SKM-1 treated with dmso at 0.1 percent for 144 hours (cell line): ENCODE data around the gene C2orf92.
"Not testable (repeated sequence)": the region's sequence is repeated elsewhere in the genome, so short reads cannot be mapped to it uniquely, and the experiment has no call there.

Source experiments
- DNase-seq: peaks from one replicate; lab custom pipeline; 2025; ENCODE audit not compliant: unreplicated experiment; lab: John Stamatoyannopoulos, UW

Gene C2orf92

DNA sequence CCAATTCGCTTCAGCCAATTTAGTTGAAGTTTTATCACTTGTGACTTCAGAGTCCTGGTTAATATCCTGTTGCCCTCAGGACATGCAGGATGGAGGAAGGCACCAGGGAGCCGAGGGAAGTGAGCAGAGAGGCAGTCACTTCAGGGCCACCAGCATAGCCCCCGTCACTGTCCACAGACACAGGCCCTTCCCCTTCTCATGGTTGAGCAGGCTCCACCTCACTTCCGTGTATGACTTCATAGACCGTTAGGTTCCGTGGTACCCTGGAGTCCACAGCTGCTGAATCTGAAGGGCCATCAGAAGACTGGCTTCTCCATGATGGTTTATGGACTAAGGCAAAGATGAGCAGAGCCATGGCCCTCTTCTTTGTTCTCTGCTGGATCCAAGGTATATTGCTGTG is at the start of gene C2orf92:
TSS of gene C2orf92 (plus strand) at position 266 of the 400 bp plus-strand sequence. CDS start at position 342, 76 bp downstream.
- no peak for DNase-seq

DNA sequence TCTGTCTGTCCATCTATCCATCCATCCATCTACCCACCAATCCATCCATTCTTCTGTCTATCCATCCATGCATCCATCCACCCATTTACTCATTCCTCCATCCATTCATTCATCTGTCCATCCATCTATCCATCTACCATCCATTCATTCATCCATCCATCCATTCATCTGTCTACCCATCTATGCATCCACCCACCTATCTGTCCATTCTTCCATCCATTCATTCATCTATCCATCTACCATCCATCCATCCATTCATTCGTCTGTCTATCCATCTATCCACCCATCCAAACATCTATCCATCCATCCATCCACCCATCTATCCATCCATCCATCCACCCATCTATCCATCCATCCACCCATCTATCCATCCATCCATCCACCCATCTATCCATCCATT is 49.0 kb upstream of the C2orf92 start:
- not testable (repeated sequence) for DNase-seq

DNA sequence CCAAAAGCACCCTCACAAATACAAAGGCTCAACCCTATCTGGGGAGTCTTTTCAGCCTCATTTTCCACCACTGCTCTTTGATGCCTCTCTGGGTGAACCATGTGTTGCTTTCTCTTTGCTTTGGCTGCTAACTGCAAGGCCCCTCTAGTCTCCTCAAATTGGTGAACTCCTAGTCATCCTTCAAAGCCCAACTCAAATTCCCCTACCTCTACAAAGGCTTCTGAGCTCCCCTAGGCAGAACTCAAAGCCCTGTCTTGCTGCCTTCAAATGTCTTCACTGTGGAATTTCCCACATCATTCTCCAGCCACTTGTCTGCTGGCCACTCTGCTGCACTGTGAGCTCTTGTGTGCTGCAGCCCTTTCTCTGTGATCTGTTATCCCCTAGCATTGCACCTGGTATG is 46.5 kb upstream of the C2orf92 start:
- not testable (repeated sequence) for DNase-seq

GRCh38 chr2:97625354-97626048 is 44.0 kb upstream of the C2orf92 start:
- not testable (repeated sequence) for DNase-seq

DNA sequence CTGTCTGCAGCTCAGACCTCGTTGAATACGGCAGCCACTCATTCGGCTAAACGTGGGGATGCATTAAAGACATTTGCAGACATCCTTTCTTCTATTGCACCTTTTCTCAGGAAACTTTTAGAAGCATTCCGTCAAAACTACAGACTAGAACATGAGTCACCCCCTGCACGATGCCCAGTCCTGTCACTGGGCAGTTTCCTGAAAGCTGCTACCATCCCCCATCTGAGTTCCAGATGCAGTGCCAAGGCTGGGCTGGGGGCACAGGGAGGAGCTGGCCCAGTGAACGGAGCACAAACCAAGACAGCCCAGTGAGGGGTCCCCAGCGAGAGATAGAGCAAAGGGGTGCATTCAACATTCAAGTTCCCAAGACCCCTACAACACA is 43.5 kb upstream of the C2orf92 start:
- not testable (repeated sequence) for DNase-seq

DNA sequence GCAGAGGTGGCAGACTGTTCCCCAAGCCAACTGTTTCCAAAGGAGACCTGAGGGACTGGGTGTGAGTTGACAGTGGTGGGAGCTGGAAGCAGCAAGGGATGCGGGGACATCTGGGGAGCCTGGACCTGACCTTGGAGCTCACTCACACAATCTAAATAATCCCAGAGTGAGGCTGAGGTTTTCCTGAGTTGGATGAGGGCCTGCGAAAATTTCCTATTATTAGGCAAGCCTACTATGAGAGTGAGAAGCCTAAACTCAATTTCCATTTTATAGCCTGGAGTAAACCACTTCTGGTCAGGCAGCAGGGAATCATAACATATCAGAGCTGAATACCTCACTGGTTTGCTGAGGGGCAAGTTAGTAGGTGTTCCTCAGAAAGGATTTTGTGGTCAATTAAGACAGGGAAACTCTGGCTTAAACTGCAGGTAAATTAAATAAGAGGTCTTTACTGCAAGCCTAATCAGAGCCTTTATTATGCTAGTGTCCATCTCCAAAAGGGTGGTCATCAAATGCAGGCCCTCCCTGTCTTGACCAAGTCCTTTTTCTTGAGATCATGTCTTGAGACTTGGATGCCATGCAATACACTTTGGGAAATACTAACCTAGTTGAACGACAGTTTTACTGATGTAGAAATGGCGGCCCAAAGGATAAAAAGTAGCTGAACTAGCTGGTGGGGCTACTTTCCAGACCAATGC is 25.3 kb upstream of the C2orf92 start:
- DNase-seq, result no peak

GRCh38 chr2:97645112-97645694 is 24.3 kb upstream of the C2orf92 start:
- peak; percentile 38 for DNase-seq

DNA sequence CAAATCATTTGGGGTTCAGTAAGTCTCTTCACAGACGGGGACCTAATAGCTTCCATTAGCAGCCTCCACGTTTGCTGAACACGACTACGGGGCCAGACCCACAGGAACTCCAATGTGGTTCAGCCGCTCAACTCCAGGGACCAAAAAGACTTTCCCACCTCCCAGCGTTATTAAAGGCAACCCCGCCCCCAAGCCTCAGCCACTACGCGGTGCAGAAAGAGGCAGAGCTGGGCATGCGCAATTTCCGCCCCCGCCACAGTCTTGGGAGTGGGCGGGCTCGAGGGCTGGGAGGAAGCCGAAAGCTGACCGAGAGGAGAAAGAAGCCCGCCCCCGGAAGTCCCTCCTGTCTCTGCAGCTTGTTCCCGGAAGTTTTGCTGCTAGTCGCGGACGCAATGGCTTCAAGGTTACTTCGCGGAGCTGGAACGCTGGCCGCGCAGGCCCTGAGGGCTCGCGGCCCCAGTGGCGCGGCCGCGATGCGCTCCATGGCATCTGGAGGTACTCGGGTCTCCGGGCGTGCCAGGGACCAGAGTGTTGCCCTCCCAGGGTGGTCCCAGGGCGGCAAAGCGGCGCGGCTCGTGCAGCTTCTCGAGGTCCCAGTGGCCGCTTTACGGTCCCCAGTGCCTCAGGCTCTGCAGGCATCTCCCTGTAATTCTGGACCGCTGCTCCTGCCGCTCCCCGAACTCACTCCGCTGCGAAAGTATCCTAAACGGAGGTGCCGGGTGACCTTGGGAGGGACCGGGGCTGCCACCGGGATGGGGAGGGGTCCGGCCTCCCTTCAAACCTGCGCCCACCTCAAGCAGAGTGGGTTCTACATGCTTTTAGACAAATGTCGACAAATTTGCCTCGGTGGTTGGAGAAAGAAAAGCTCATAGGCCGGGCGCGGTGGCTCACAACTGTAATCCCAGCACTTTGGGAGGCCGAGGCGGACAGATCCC is 23.6 kb upstream of the C2orf92 start, which contains the start of gene COX5B:
TSS of gene COX5B (plus strand) at position 368 of the 935 bp plus-strand sequence. CDS start at position 393, 25 bp downstream.
- peak; percentile 98 for DNase-seq

GRCh38 chr2:97646977-97647376 is 22.5 kb upstream of the C2orf92 start:
- DNase-seq, result no peak

DNA sequence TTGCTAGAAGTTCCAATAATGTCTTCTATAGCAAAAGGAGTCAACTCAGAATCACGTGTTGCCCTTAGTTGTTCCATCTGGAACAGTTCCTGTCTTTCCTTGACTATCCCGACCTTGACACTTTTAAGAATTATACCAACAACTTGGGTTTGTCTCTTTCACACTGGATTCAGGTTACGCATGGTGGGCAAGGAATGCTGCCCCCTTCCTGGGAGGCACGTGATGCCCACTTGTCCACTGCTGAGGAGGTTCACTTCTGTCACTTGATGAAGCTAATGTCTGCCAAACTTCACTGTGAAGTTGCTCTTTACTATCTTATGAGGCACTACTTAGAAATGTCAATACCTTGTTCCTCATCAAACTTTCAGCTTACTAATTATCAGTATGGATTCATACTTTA is 18.4 kb upstream of the C2orf92 start:
- no peak for DNase-seq

DNA sequence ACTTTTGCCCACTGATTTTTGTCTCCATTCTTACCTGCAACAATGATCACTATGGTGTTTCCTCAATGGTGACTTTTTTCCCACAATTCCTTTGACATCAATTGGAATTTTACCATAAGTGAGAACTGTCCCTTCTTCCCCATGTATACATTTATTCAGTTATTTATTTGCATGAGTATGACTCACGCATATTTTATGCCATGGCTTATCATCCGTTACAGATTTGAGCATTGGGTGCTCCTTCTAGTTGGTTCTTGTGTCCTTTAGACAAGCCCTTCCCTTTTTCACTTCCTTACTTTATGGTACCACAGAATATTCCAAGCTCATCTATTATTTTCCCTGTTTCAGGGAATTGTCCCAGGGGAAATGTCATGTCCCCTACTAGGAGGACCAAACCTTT is 16.0 kb upstream of the C2orf92 start:
- DNase-seq, result no peak

DNA sequence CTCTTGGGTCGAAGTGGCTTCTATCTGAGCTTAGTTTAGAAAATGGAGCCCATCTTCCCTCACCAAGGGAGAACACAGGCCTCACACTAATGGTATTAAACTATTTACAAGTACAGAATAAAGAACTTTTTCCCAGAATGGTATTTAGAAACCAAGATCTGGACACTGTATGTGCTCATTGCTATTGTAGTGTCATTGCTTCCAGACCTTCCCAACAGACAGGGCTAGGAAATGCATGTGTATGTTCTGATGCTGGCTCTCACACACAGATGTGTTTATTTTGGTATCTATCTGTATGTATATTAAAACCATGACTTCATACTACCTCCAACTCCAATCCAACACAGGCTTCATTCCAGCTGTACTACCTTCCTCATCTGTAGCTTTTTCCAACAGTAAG is 15.6 kb upstream of the C2orf92 start:
- no peak for DNase-seq

DNA sequence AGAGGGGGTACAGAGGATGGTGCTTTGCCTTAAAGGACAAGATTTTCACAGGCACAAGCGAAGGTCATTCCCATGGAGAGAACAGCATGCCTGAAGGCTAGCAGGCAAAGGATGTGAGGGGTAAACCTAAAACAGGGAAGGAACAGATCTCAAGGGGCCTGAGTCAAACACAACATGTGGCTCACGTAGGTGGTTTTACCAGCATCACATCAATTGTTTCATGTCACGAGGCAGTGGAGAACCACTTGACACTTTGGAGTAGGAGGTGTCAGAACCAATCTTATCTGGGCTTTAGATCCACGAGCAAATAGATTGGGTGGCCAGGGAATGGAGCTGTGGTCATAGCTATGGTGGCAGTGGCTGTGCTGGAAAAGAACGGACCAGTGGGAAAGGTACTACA is 15.2 kb upstream of the C2orf92 start:
- DNase-seq, result no peak

DNA sequence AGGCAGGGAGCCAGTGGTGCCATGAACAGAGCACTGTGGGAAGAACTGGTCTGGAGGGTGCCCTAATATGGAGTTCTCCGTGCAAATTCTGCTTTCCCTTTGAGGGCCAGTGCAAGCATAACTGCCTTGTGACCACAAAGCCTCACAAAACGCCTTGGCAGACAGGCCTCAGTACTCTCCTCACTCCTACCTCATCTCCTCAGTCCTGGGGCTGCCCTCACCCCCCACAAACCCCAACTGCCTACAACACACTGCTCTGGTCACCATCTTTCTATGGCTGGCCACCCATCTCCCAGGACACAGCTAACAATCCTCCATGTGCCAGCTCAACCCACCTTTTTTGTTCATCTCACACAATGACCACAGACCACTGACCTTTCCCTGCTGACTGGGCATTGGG is 14.7 kb upstream of the C2orf92 start:
- no peak for DNase-seq

DNA sequence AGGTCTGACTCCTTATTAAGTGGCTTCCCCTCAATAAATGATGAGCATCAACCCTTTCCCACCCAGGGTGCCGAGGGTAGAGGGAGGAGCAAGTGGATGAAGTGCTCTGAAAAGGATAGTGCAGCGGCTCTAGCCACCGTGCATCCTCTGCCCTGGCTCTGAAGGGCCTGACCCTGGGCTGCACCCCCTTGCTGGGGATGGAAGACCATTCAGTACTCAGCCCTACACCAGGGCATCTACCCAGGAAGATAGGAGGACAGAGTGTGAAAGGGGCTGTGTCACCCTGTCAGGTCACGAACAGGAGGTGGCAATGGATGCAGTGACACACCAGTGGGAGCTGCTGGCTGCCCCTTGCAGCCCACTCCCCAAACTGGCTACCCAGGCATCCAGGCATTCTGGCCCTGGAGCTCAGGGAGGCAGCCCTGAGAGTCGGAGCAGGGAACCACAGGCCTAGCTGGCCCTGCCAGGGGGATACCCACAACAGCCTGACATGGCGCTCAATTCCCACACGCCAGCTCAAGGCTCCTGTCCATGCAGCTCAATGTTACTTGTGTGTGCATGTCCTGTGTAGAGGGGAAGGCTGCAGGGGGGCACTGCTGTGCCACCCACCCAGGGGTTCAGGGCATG is 13.3 kb upstream of the C2orf92 start:
- DNase-seq, result no peak

DNA sequence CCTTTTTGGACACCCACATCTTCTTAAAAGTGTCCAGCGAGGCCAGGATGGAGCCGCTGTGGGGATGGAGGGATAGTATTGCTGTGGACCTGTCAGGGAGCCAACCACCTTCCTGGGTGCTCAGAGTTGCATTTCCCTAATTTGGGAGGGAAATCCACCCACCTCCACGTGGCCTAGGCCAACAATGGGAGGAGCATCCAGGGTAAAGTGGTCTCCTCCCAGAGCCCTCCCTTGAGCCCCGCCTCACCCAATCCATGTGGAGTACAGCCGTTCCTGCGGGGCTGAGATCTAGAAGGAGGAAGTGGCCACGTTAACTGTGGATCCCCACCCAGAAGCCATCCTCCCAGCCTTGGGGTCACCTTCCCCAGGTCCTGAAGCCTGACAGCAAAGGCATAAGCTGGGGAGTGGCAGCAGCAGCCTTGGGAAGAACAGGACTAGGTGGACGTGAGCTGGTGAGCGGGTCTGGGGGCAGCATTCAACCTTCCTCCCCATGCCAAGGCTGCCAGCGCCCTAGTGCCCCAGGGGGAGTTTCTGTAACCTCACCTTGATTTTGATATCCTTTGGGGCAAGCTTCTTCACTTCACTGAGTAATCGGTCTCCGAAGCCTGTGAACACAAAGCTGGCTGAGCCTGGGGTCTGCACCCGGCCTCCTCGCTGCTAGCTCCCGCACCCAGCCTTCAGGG is 12.5 kb upstream of the C2orf92 start:
- no peak for DNase-seq

DNA sequence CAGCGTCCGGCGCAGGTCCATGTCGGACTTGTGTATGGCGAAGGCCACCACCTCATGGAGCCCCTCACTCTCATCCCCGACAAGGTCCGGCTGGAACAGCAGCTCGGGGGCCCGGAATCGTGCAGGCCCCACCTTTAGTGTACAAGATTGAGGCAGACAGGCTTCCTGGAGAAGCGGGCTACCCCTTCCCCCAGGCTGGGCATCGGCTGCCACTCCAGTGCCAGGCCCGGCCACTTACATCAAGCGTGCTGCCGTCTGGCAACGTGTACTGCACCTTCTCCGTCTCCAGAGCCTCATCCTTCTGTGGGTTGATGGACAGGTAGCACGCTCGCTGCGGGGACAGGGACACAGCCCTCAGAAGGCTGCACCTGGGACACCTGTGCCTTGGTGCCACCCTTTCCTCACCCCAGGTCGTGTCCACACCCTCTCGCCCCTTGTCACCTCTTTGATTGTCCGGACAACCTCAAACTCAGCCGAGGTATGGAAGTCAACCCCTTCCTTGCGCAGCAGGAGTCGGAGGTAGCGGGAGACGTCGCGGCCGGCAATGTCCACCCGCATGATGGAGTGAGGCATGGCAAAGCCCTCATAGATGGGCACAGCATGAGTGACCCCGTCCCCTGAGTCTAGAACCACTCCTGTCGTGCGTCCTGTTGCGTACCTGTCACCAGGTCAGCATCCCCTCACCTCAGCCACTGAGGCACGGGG is 11.4 kb upstream of the C2orf92 start:
- no peak for DNase-seq

- no peak for DNase-seq
Observed at GRCh38 chr2:97658691-97659157, 10.8 kb upstream of the C2orf92 start.
